H9 (cell line): ENCODE results near the gene PPBP. TPM values are rescaled to one million over a fixed set of nuclear protein-coding genes. Genes with fewer than 3 reads are reported as not detected.

Source experiments
- DNase-seq: peaks from one replicate; pipeline ENCODE4 v3.0.0-alpha.2; 2017
- H2AFZ ChIP-seq: one replicate; pipeline ENCODE4 v1.6.1; 2013; ENCODE audit warnings: mild to moderate bottlenecking, low read length, control low read depth, moderate library complexity
- H2AK5ac ChIP-seq: 2 replicates; pipeline ENCODE4 v1.6.1; 2013; ENCODE audit warnings: low read length, control low read depth, mixed read lengths; ENCODE audit not compliant: insufficient read length
- H2BK120ac ChIP-seq: one replicate; pipeline ENCODE4 v1.6.1; 2013; ENCODE audit warnings: low read depth, mild to moderate bottlenecking, low read length, control low read depth, inconsistent platforms; ENCODE audit not compliant: poor library complexity, severe bottlenecking
- H2BK12ac ChIP-seq: 2 replicates; pipeline ENCODE4 v1.6.1; 2013; ENCODE audit warnings: low read length, control low read depth, mixed read lengths, low read depth; ENCODE audit not compliant: insufficient read length
- H2BK15ac ChIP-seq: 2 replicates; pipeline ENCODE4 v1.6.1; 2013; ENCODE audit warnings: low read depth, low read length, control low read depth
- H2BK20ac ChIP-seq: one replicate; pipeline ENCODE4 v1.6.1; 2013; ENCODE audit warnings: low read depth, mild to moderate bottlenecking, low read length, control low read depth, inconsistent platforms; ENCODE audit not compliant: poor library complexity, severe bottlenecking
- H2BK5ac ChIP-seq: 2 replicates; pipeline ENCODE4 v1.6.1; 2013; ENCODE audit warnings: low read length, control low read depth, mixed read lengths; ENCODE audit not compliant: insufficient read length
- H3K14ac ChIP-seq: 2 replicates; pipeline ENCODE4 v1.6.1; 2013; ENCODE audit warnings: low read length, control low read depth; ENCODE audit not compliant: insufficient read depth
- H3K18ac ChIP-seq: 2 replicates; pipeline ENCODE4 v1.6.1; 2013; ENCODE audit warnings: low read depth, mild to moderate bottlenecking, mixed read lengths, low read length, control low read depth; ENCODE audit not compliant: insufficient read length
- H3K23ac ChIP-seq: 2 replicates; pipeline ENCODE4 v1.6.1; 2013; ENCODE audit warnings: low read length, control low read depth, mixed read lengths, low read depth; ENCODE audit not compliant: insufficient read length
- H3K23me2 ChIP-seq: 2 replicates; pipeline ENCODE4 v1.6.1; 2013; ENCODE audit warnings: low read depth, mild to moderate bottlenecking, mixed read lengths, low read length, control low read depth; ENCODE audit not compliant: insufficient read length, poor library complexity, severe bottlenecking
- H3K27ac ChIP-seq: 2 replicates; pipeline ENCODE4 v1.5.1; 2013; ENCODE audit warnings: low read length, control low read depth, mixed read lengths, low read depth; ENCODE audit not compliant: insufficient read length
- H3K27me3 ChIP-seq: 2 replicates; pipeline ENCODE4 v1.6.1; 2013; ENCODE audit warnings: low read length, control low read depth, inconsistent platforms; ENCODE audit not compliant: insufficient read depth
- H3K4ac ChIP-seq: 2 replicates; pipeline ENCODE4 v1.6.1; 2013; ENCODE audit warnings: low read depth, mild to moderate bottlenecking, control low read depth, inconsistent platforms, low read length, moderate library complexity
- H3K4me1 ChIP-seq: 2 replicates; pipeline ENCODE4 v1.6.1; 2013; ENCODE audit warnings: low read length, control low read depth, inconsistent platforms; ENCODE audit not compliant: insufficient read depth
- H3K4me2 ChIP-seq: 2 replicates; pipeline ENCODE4 v1.6.1; 2013; ENCODE audit warnings: low read length, control low read depth, mixed read lengths; ENCODE audit not compliant: insufficient read length, insufficient read depth
- H3K56ac ChIP-seq: 2 replicates; pipeline ENCODE4 v1.6.1; 2013; ENCODE audit warnings: low read depth, mild to moderate bottlenecking, mixed read lengths, low read length, control low read depth; ENCODE audit not compliant: insufficient read length
- H3K79me1 ChIP-seq: 2 replicates; pipeline ENCODE4 v1.6.1; 2013; ENCODE audit warnings: low read depth, mild to moderate bottlenecking, moderate library complexity, low read length, control low read depth, inconsistent platforms; ENCODE audit not compliant: insufficient read depth, poor library complexity, severe bottlenecking
- H3K79me2 ChIP-seq: 2 replicates; pipeline ENCODE4 v1.6.1; 2013; ENCODE audit warnings: low read length, control low read depth, inconsistent platforms; ENCODE audit not compliant: insufficient read depth
- H3K9ac ChIP-seq: 2 replicates; pipeline ENCODE4 v1.6.1; 2013; ENCODE audit warnings: low read length, control low read depth, mixed read lengths; ENCODE audit not compliant: insufficient read length; ENCODE audit errors: extremely low read depth
- H3K9me3 ChIP-seq: one replicate; pipeline ENCODE4 v1.6.1; 2013; ENCODE audit warnings: low read depth, low read length, inconsistent platforms; ENCODE audit not compliant: control insufficient read depth
- H3T11ph ChIP-seq: one replicate; pipeline ENCODE4 v1.6.1; 2013; ENCODE audit warnings: mild to moderate bottlenecking, low read length, control low read depth, inconsistent platforms
- H4K20me1 ChIP-seq: one replicate; pipeline ENCODE4 v1.6.1; 2013; ENCODE audit not compliant: control insufficient read depth, insufficient read length, insufficient read depth
- H4K5ac ChIP-seq: 2 replicates; pipeline ENCODE4 v1.6.1; 2013; ENCODE audit warnings: low read depth, mild to moderate bottlenecking, mixed read lengths, low read length, control low read depth; ENCODE audit not compliant: insufficient read length
- H4K8ac ChIP-seq: replicated peaks from 2 replicates; pipeline ENCODE4 v1.6.1; 2013; ENCODE audit warnings: low read length, control low read depth, mixed read lengths, low read depth; ENCODE audit not compliant: insufficient read length
- H4K91ac ChIP-seq: 2 replicates; pipeline ENCODE4 v1.6.1; 2013; ENCODE audit warnings: low read depth, mild to moderate bottlenecking, moderate library complexity, mixed read lengths, low read length, control low read depth; ENCODE audit not compliant: insufficient read length
- H3K27ac Mint-ChIP-seq, 3 experiments: 2 replicates in 2 of 3; 3 replicates in 1 of 3; pipeline ENCODE4 v1.8.0; 2020 to 2021; ENCODE audit warnings: mixed read lengths in 3 of 3, mild to moderate bottlenecking in 1 of 3, moderate library complexity in 1 of 3
- H3K27me3 Mint-ChIP-seq: 2 replicates; pipeline ENCODE4 v1.8.0; 2021; ENCODE audit warnings: low read depth, mild to moderate bottlenecking, moderate library complexity, mixed read lengths
- H3K36me3 Mint-ChIP-seq, 3 experiments: 2 replicates in 2 of 3; 3 replicates in 1 of 3; pipeline ENCODE4 v1.8.0; 2020 to 2021; ENCODE audit warnings: low read depth in 3 of 3, mixed read lengths in 3 of 3; ENCODE audit not compliant: insufficient read depth in 1 of 3
- H3K4me1 Mint-ChIP-seq, 2 experiments: 2 replicates each; pipeline ENCODE4 v1.8.0; 2020; ENCODE audit warnings: mixed read lengths in 2 of 2
- H3K4me3 Mint-ChIP-seq, 2 experiments: 2 replicates in 1 of 2; 3 replicates in 1 of 2; pipeline ENCODE4 v1.8.0; 2020 to 2021; ENCODE audit warnings: mild to moderate bottlenecking in 2 of 2, mixed read lengths in 2 of 2, moderate library complexity in 1 of 2
- H3K9me3 Mint-ChIP-seq, 2 experiments: 2 replicates in 1 of 2; 3 replicates in 1 of 2; pipeline ENCODE4 v1.8.0; 2020; ENCODE audit warnings: mild to moderate bottlenecking in 2 of 2, mixed read lengths in 2 of 2, moderate library complexity in 1 of 2
- total RNA-seq: library from RNA; stranded (reverse); gene quantifications from 2 replicates; pipeline ENCODE4 v1.2.1, GENCODE V29; 2021
- TF ChIP-seq, protein P1 (sequence below): fragments of 200-600 bp; sonication (generic); conservative IDR thresholded peaks from 3 replicates; pipeline ENCODE4 v1.8.0; 2021; ENCODE audit warnings: antibody characterized with exemption, mild to moderate bottlenecking

The PPBP gene
- total RNA-seq, 1 experiment from 2014 or later, result 0.33 TPM

DNA sequence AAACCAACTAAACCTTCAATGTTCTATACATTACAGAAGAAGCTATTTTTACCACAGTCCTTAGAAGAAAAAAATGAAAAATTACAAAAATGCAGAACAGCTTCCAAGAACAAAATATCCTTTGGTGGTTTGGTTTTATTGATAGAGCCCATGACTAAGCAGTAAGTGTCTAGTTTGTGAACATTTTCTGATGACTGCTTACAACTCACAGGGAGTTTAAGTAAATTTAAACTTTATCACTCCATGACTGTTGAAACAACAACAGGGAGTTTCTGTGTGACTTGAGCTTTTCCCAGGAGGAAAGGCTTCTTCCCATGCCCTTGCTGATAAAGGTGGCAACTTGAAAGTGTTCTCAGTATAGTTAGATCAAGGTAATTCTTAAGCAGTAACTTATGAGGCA, 9.1 kb downstream of the PPBP start:
- no peaks in the 10 kb centered on the region for H3K23me2 ChIP-seq
- H2BK12ac ChIP-seq, result no peak overlapping the region
- no peak overlapping the region for H3T11ph ChIP-seq
- H3K4ac ChIP-seq, result no peak overlapping the region
- H3K27ac ChIP-seq, result no peak overlapping the region
- H3K27me3 Mint-ChIP-seq, result no peaks in the 10 kb centered on the region
- no peak overlapping the region for H3K56ac ChIP-seq
- H2BK5ac ChIP-seq, result no peak overlapping the region
- no peak overlapping the region for H2AFZ ChIP-seq
- no peak overlapping the region for H3K18ac ChIP-seq
- no peaks in the 10 kb centered on the region for H3K27me3 ChIP-seq
- H4K5ac ChIP-seq, result no peak overlapping the region
- H4K20me1 ChIP-seq, result no peaks in the 10 kb centered on the region
- H4K91ac ChIP-seq, result no peak overlapping the region
- TF ChIP-seq, protein P1, sequence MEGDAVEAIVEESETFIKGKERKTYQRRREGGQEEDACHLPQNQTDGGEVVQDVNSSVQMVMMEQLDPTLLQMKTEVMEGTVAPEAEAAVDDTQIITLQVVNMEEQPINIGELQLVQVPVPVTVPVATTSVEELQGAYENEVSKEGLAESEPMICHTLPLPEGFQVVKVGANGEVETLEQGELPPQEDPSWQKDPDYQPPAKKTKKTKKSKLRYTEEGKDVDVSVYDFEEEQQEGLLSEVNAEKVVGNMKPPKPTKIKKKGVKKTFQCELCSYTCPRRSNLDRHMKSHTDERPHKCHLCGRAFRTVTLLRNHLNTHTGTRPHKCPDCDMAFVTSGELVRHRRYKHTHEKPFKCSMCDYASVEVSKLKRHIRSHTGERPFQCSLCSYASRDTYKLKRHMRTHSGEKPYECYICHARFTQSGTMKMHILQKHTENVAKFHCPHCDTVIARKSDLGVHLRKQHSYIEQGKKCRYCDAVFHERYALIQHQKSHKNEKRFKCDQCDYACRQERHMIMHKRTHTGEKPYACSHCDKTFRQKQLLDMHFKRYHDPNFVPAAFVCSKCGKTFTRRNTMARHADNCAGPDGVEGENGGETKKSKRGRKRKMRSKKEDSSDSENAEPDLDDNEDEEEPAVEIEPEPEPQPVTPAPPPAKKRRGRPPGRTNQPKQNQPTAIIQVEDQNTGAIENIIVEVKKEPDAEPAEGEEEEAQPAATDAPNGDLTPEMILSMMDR, result no peak
- H3K4me1 Mint-ChIP-seq, result peaks cover 31 to 43% of the 10 kb centered on the region in 2 experiments
- H3K4me2 ChIP-seq, result no peak overlapping the region
- H3K14ac ChIP-seq, result no peak overlapping the region
- H3K23ac ChIP-seq, result no peak overlapping the region
- no peak overlapping the region for H2BK15ac ChIP-seq
- H3K4me3 Mint-ChIP-seq, result no peak overlapping the region
- H3K4me1 ChIP-seq, result peaks cover 5% of the 10 kb centered on the region; the same call in 1 of the 2 replicates
- H3K9me3 Mint-ChIP-seq, result peaks cover 3 to 5% of the 10 kb centered on the region in 2 experiments; a peak in 4 of 5 replicates
- H4K8ac ChIP-seq, result no peak overlapping the region
- H2BK20ac ChIP-seq, result no peak overlapping the region
- H3K9ac ChIP-seq, result no peak overlapping the region
- no peak overlapping the region for H3K27ac Mint-ChIP-seq
- no peaks in the 10 kb centered on the region for H3K79me1 ChIP-seq
- no peak for DNase-seq
- H3K36me3 Mint-ChIP-seq, result peaks cover 3 to 13% (median 5%) of the 10 kb centered on the region in 3 experiments; a peak in 4 of 7 replicates
- H3K9me3 ChIP-seq, result no peaks in the 10 kb centered on the region
- no peak overlapping the region for H2BK120ac ChIP-seq
- H2AK5ac ChIP-seq, result no peak overlapping the region
- no peaks in the 10 kb centered on the region for H3K79me2 ChIP-seq
